ENCODE results near the gene ETS2. TPM values are rescaled to one million over a fixed set of nuclear protein-coding genes. Genes with fewer than 3 reads are reported as not detected.

ETS2 gene
- total RNA-seq, 6 donors from 2014 or later: 70.2 to 215 (median 143) TPM

DNA sequence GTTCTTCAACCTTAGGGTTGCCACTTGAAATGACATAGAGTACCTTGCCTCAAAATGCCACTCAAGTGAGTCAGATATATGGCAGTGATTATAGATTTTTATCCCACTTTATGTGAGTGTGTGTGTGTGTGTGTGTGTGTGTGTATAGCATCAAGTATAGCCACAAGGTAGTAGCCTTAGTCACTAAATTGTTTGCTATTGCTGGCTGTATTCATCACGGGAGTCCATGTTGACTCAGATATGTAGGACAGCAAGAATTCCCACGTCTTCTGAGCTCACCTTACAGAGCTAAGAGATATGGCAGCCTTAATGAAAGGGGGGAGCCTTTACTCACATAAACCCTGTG is 9.3 kb downstream of the ETS2 start:
- Histone ChIP-seq H3K9me3 (no peaks in the 10 kb centered on the region), H3K4me1 (peaks cover 53 to 72% (median 62%) of the 10 kb centered on the region in 4 donors), H3K27ac (peak overlapping the region in 3 of 4 donors; percentile 13 to 98 (median 67)), H3K27me3 (no peaks in the 10 kb centered on the region), H3K4me3 (no peak overlapping the region), H3K36me3 (peaks cover 51 to 98% (median 79%) of the 10 kb centered on the region in 4 donors)
- WGBS, 2 donors: 79 to 83% methylated on average over 2 of the region's 2 CpGs
- DNase-seq (no peak), ATAC-seq (ENCODE audit: low FRiP score in 2 of 2) (no peak)
- TF ChIP-seq EP300 (IDR thresholded peaks at IDR 0.05) (no peak), POLR2AphosphoS5 (IDR thresholded peaks at IDR 0.05) (no peak), CTCF (IDR thresholded peaks at IDR 0.05) (no peak), POLR2A (IDR thresholded peaks at IDR 0.05) (no peak)

DNA sequence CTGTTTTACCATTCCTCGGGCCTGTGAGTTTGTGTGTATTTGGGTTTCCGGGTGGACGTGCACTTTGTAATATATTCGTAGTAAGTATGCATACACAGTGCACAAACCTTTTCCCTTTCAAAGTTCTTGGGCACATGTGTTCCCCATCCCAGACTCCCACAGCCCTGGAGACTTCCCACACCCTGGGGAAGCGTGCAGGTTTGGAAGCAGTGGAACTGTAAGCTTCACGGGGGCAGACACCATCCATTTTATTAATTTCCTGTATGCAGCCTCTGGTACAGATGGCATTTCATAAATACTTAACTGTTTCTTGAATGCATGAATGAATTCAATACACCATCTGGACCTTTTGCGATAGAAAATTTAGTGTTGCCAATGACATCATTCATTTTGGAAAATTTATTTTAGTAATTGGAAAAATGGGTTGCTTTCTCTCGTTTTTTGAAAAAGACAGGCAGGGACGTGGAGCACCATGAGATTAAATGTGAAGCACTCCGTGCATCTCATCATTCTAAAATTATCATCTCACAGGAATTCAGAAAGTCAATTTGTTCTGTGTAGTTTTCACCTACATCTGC is 10.8 kb downstream of the ETS2 start:
- TF ChIP-seq POLR2A (IDR thresholded peaks at IDR 0.05) (no peak), EP300 (IDR thresholded peaks at IDR 0.05) (no peak), CTCF (IDR thresholded peaks at IDR 0.05) (no peak), POLR2AphosphoS5 (IDR thresholded peaks at IDR 0.05) (no peak)
- H3K27ac ChIP-seq: peak overlapping the region in 2 of 4 donors; percentile 40 to 80
- 78 to 83% methylated on average over 10 of the region's 10 CpGs for WGBS, 2 donors
- H3K27me3 ChIP-seq: no peaks in the 10 kb centered on the region
- ATAC-seq (ENCODE audit: low FRiP score in 2 of 2): no peak
- no peaks in the 10 kb centered on the region for H3K9me3 ChIP-seq
- H3K4me1 ChIP-seq: peaks cover 56 to 73% (median 64%) of the 10 kb centered on the region in 4 donors
- H3K4me3 ChIP-seq: no peak overlapping the region
- DNase-seq: no peak
- H3K36me3 ChIP-seq: peaks cover 57 to 98% (median 94%) of the 10 kb centered on the region in 4 donors

GRCh38 chr21:38817371-38818324 is 11.9 kb downstream of the ETS2 start:
- TF ChIP-seq CTCF (IDR thresholded peaks at IDR 0.05) (no peak), POLR2AphosphoS5 (IDR thresholded peaks at IDR 0.05) (peak; percentile 13 to 72)
- H3K36me3 ChIP-seq: peaks cover 65 to 98% (median 96%) of the 10 kb centered on the region in 4 donors
- peak overlapping the region; percentile 27 to 84 (median 82) for H3K27ac ChIP-seq
- DNase-seq (no peak), ATAC-seq (ENCODE audit: low FRiP score in 2 of 2) (peak in 1 of 2 donors; percentile 73)
- H3K9me3 ChIP-seq: no peaks in the 10 kb centered on the region
- H3K4me3 ChIP-seq: no peak overlapping the region
- WGBS, 2 donors: 87 to 95% methylated on average over 9 to 14 of the region's 14 CpGs
- H3K27me3 ChIP-seq: no peaks in the 10 kb centered on the region
- peaks cover 57 to 73% (median 65%) of the 10 kb centered on the region in 4 donors for H3K4me1 ChIP-seq

- Histone ChIP-seq H3K9me3 (no peaks in the 10 kb centered on the region), H3K36me3 (peaks cover 63 to 98% (median 96%) of the 10 kb centered on the region in 4 donors), H3K27me3 (no peaks in the 10 kb centered on the region), H3K4me3 (no peak overlapping the region), H3K27ac (peak overlapping the region; percentile 27 to 84 (median 82)), H3K4me1 (peaks cover 57 to 73% (median 65%) of the 10 kb centered on the region in 4 donors)
- TF ChIP-seq POLR2A (IDR thresholded peaks at IDR 0.05) (no peak), CTCF (IDR thresholded peaks at IDR 0.05) (no peak), EP300 (IDR thresholded peaks at IDR 0.05) (no peak), POLR2AphosphoS5 (IDR thresholded peaks at IDR 0.05) (no peak)
- no peak for DNase-seq
- 94 to 98% methylated on average over 7 to 11 of the region's 11 CpGs for WGBS, 2 donors
- ATAC-seq (ENCODE audit: low FRiP score in 2 of 2): no peak
Measured at GRCh38 chr21:38818325-38818723, 12.6 kb downstream of the ETS2 start.
